ENCODE data around the gene MADD. TPM values are rescaled to one million over a fixed set of nuclear protein-coding genes. Genes with fewer than 3 reads are reported as not detected.

The MADD gene
- total RNA-seq, 1 experiment from 2014 or later: 41.0 TPM

DNA sequence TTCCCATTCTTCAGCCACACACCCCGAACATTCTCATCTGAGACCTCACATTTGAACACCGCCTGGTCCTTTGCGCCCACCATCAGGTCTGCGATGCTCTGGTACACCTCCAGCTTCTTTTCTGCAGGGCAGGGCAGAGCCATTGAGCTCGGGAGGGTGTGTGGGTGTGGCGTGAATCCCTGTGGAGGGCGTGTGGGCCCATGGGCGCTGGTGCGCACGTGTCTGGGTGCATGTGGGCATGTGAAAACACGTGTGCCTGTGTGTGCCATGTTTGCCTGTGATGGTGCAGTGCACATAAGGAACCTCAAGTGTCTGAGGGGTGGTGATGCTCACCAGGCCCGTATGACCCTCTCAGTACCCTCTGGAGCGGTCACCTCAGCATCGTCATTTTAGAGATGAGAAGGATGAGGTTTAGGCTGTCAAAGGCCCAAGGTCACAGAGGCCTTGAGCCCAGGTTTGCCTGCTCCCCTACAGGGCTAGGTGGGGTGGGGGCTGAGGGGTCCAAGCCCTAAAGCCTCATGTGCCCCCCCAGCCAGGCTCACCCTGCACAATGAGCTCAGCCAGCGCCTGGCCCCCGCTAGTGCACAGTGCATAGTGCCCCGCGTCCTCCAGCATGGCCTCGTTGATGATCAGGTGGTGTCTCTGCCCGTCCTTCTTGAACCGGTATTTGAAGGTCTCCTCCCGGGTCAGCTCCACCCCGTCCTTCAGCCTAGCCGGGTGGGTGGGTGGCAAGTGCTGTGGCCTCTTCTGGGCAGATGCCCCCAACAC is 72.3 kb downstream of the MADD start:
- no peak overlapping the region for H3K18ac ChIP-seq (ENCODE audit: insufficient read length, low read depth, low read length)
- no peaks in the 10 kb centered on the region for H3K27me3 ChIP-seq (ENCODE audit: insufficient read depth, low read length)
- no peak overlapping the region for H3T11ph ChIP-seq (ENCODE audit: low read length)
- no peak overlapping the region; the same call in 1 of the 2 replicates for H3K14ac ChIP-seq (ENCODE audit: insufficient read depth, low read length)
- no peak overlapping the region for H2AK5ac ChIP-seq (ENCODE audit: insufficient read length, low read length)
- H2AFZ ChIP-seq (ENCODE audit: low read length): no peak overlapping the region
- no peaks in the 10 kb centered on the region for H3K36me3 Mint-ChIP-seq (ENCODE audit: insufficient read depth in 1 of 3, low read depth in 3 of 3)
- H2BK120ac ChIP-seq (ENCODE audit: low read depth, low read length, poor library complexity, severe bottlenecking): no peak overlapping the region
- H3K27ac ChIP-seq (ENCODE audit: insufficient read length, low read depth, low read length): no peak overlapping the region
- H2BK5ac ChIP-seq (ENCODE audit: insufficient read length, low read length): no peak overlapping the region
- peaks cover 2 to 5% of the 10 kb centered on the region in 2 experiments; a peak in 2 of 4 replicates for H3K4me1 Mint-ChIP-seq
- no peaks in the 10 kb centered on the region for H4K20me1 ChIP-seq (ENCODE audit: control insufficient read depth, insufficient read depth, insufficient read length)
- no peaks in the 10 kb centered on the region for H3K79me1 ChIP-seq (ENCODE audit: insufficient read depth, low read depth, low read length, poor library complexity, severe bottlenecking)
- H3K9me3 Mint-ChIP-seq: no peaks in the 10 kb centered on the region; a peak in 1 of 5 replicates
- no peaks in the 10 kb centered on the region for H3K4me1 ChIP-seq (ENCODE audit: insufficient read depth, low read length)
- TF ChIP-seq, protein P1, sequence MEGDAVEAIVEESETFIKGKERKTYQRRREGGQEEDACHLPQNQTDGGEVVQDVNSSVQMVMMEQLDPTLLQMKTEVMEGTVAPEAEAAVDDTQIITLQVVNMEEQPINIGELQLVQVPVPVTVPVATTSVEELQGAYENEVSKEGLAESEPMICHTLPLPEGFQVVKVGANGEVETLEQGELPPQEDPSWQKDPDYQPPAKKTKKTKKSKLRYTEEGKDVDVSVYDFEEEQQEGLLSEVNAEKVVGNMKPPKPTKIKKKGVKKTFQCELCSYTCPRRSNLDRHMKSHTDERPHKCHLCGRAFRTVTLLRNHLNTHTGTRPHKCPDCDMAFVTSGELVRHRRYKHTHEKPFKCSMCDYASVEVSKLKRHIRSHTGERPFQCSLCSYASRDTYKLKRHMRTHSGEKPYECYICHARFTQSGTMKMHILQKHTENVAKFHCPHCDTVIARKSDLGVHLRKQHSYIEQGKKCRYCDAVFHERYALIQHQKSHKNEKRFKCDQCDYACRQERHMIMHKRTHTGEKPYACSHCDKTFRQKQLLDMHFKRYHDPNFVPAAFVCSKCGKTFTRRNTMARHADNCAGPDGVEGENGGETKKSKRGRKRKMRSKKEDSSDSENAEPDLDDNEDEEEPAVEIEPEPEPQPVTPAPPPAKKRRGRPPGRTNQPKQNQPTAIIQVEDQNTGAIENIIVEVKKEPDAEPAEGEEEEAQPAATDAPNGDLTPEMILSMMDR (conservative IDR thresholded peaks at IDR 0.05): no peak
- H3K4me2 ChIP-seq (ENCODE audit: insufficient read depth, insufficient read length, low read length): no peak overlapping the region
- no peak overlapping the region for H3K23ac ChIP-seq (ENCODE audit: insufficient read length, low read depth, low read length)
- no peak overlapping the region for H4K8ac ChIP-seq (replicated peaks; ENCODE audit: insufficient read length, low read depth, low read length)
- H4K91ac ChIP-seq (ENCODE audit: insufficient read length, low read depth, low read length): no peak overlapping the region
- WGBS (ENCODE audit: extremely low coverage, insufficient read length, low lambda C conversion rate): no CpG with 5 or more reads among the region's 24 CpGs
- no peak overlapping the region for H2BK15ac ChIP-seq (ENCODE audit: low read depth, low read length)
- H3K9ac ChIP-seq (ENCODE audit: extremely low read depth, insufficient read length, low read length): no peak overlapping the region
- H3K4ac ChIP-seq (ENCODE audit: low read depth, low read length): no peak overlapping the region
- H3K79me2 ChIP-seq (ENCODE audit: insufficient read depth, low read length): no peaks in the 10 kb centered on the region
- H3K23me2 ChIP-seq (ENCODE audit: insufficient read length, low read depth, low read length, poor library complexity, severe bottlenecking): no peaks in the 10 kb centered on the region
- no peak overlapping the region for H2BK20ac ChIP-seq (ENCODE audit: low read depth, low read length, poor library complexity, severe bottlenecking)
- no peak overlapping the region for H3K56ac ChIP-seq (ENCODE audit: insufficient read length, low read depth, low read length)
- H3K27me3 Mint-ChIP-seq (ENCODE audit: low read depth): peaks cover 4% of the 10 kb centered on the region; the same call in 1 of the 2 replicates
- DNase-seq: no peak
- H3K27ac Mint-ChIP-seq: peak overlapping the region in 1 of 3 experiments; percentile 13; a peak in 2 of 7 replicates
- H2BK12ac ChIP-seq (ENCODE audit: insufficient read length, low read depth, low read length): no peak overlapping the region
- H4K5ac ChIP-seq (ENCODE audit: insufficient read length, low read depth, low read length): no peak overlapping the region
- H3K9me3 ChIP-seq (ENCODE audit: control insufficient read depth, low read depth, low read length): no peaks in the 10 kb centered on the region
- H3K4me3 Mint-ChIP-seq: no peak overlapping the region
